Neural progenitor cell (in vitro differentiated cells): ENCODE results near the gene MAN2B2.
"Not testable (repeated sequence)": the region's sequence is repeated elsewhere in the genome, so short reads cannot be mapped to it uniquely, and the experiment has no call there.

ENCODE experiments used
- EZH2 ChIP-seq: fragments of 200-600 bp; sonication (generic); IDR thresholded peaks from 2 replicates; pipeline ENCODE4 v1.6.1; 2017; ENCODE audit warnings: antibody characterized with exemption, mild to moderate bottlenecking, moderate library complexity
- EZH2phosphoT487 ChIP-seq: fragments of 200-600 bp; sonication (generic); IDR thresholded peaks from 2 replicates; pipeline ENCODE4 v1.6.1; 2017; ENCODE audit warnings: antibody characterized with exemption
- TF ChIP-seq, protein P1 (sequence below): fragments of 200-600 bp; sonication (generic); IDR thresholded peaks from 2 replicates; pipeline ENCODE4 v1.5.1; 2017; ENCODE audit warnings: antibody characterized with exemption, mild to moderate bottlenecking

DNA sequence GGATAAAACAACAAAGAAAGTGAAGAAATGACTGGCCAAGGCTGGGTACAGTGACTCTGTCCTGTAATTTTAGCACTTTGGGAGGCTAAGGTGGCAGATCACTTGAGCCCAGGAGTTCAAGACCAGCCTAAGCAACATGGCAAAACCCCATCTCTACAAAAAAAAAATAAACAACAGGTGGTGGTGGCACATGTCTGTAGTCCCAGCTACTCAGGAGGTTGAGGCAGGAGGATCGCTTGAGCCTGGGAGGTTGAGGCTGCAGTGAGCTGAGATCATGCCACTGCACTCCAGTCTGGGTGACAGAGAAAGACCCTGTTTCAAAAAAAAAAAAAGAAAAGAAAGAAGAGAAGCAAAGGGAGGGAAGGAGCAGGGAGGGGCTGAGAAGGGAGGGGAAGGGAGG is 53.5 kb downstream of the MAN2B2 start:
- TF ChIP-seq, protein P1, sequence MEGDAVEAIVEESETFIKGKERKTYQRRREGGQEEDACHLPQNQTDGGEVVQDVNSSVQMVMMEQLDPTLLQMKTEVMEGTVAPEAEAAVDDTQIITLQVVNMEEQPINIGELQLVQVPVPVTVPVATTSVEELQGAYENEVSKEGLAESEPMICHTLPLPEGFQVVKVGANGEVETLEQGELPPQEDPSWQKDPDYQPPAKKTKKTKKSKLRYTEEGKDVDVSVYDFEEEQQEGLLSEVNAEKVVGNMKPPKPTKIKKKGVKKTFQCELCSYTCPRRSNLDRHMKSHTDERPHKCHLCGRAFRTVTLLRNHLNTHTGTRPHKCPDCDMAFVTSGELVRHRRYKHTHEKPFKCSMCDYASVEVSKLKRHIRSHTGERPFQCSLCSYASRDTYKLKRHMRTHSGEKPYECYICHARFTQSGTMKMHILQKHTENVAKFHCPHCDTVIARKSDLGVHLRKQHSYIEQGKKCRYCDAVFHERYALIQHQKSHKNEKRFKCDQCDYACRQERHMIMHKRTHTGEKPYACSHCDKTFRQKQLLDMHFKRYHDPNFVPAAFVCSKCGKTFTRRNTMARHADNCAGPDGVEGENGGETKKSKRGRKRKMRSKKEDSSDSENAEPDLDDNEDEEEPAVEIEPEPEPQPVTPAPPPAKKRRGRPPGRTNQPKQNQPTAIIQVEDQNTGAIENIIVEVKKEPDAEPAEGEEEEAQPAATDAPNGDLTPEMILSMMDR, result not testable (repeated sequence)
- not testable (repeated sequence) for TF ChIP-seq EZH2, EZH2phosphoT487
